Upper lobe of left lung (tissue), 6 donors: ENCODE measurements around the gene MMP1. TPM values are rescaled to one million over a fixed set of nuclear protein-coding genes. Genes with fewer than 3 reads are reported as not detected.
A peak's percentile ranks its signal among the peaks of the same experiment; 100 is the strongest.

ENCODE experiments used
- ATAC-seq, 2 donors: fragments of 200-7000 bp; cut with Tn5 transposase; one replicate each; pipeline ENCODE4 v1.9.1; 2022; ENCODE audit warnings: mild to moderate bottlenecking in 2 of 2, moderate library complexity in 2 of 2; ENCODE audit not compliant: low FRiP score in 2 of 2
- DNase-seq, 2 donors: peaks; one replicate each; pipeline ENCODE4 v3.0.0-alpha.2; 2019 to 2020
- H3K27ac ChIP-seq, 4 donors: fragments of 200-600 bp; sonication (generic); one replicate each; pipeline ENCODE4 v1.5.1; 2016 to 2019
- H3K27me3 ChIP-seq, 4 donors: fragments of 200-600 bp; sonication (generic); one replicate each; pipeline ENCODE4 v1.5.1; 2017 to 2019
- H3K36me3 ChIP-seq, 4 donors: fragments of 200-600 bp; sonication (generic); one replicate each; pipeline ENCODE4 v1.5.1; 2016 to 2019
- H3K4me1 ChIP-seq, 4 donors: fragments of 200-600 bp; sonication (generic); one replicate each; pipeline ENCODE4 v1.5.1; 2018 to 2019
- H3K4me3 ChIP-seq, 4 donors: fragments of 200-600 bp; sonication (generic); one replicate each; pipeline ENCODE4 v1.5.1; 2017 to 2019; ENCODE audit warnings: mild to moderate bottlenecking in 2 of 4, moderate library complexity in 1 of 4
- H3K9me3 ChIP-seq, 4 donors: fragments of 200-600 bp; sonication (generic); one replicate each; pipeline ENCODE4 v1.5.1; 2018 to 2019
- CTCF ChIP-seq, 6 experiments: fragments of 450-650 bp in 4 of 6; fragments of 200-600 bp in 2 of 6; sonication (generic) in 2 of 6; IDR thresholded peaks; one replicate each; pipeline ENCODE4 v1.5.1; 2016 to 2019; ENCODE audit warnings: antibody characterized with exemption in 6 of 6
- EP300 ChIP-seq, 4 donors: sonication (generic); formaldehyde crosslinking; IDR thresholded peaks; one replicate each; pipeline ENCODE4 v1.5.1; 2017; ENCODE audit warnings: antibody characterized with exemption in 4 of 4, control low read depth in 2 of 4
- POLR2A ChIP-seq, 4 donors: fragments of 450-650 bp; IDR thresholded peaks; one replicate each; pipeline ENCODE4 v1.5.1; 2016 to 2017; ENCODE audit warnings: antibody characterized with exemption in 4 of 4, mild to moderate bottlenecking in 2 of 4
- POLR2AphosphoS5 ChIP-seq, 2 donors: sonication (generic); formaldehyde crosslinking; IDR thresholded peaks; one replicate each; pipeline ENCODE4 v1.5.1; 2017; ENCODE audit warnings: antibody characterized with exemption in 2 of 2
- WGBS, 2 donors: methylation state at CpG; one replicate each; pipeline ENCODE4 v1.1.5; 2017 to 2018; 5-methylcytosine and 5-hydroxymethylcytosine counted together
- total RNA-seq, 6 donors: library from RNA; depleted of rRNA in 4 of 6; stranded (reverse); fragments of >200 nt in 4 of 6; gene quantifications; one replicate each; pipeline versions ENCODE4 v1.1.0 to v1.2.1, GENCODE V29; 2016 to 2021
- donor health status: DM: no; HTN: no; CAD: no; lungs with moderate emphysema.
- donor health status: DM: no; HTN: yes; CAD: no; lungs with severe emphysema.

MMP1 gene
- total RNA-seq, 6 donors from 2014 or later: 0.29 to 10.7 (median 1.1) TPM; not detected in 2

- 20 to 71% methylated on average over 1 to 6 of the region's 6 CpGs for WGBS, 2 donors
- no peaks in the 10 kb centered on the region for H3K9me3 ChIP-seq
- no peaks in the 10 kb centered on the region for H3K27me3 ChIP-seq
- H3K27ac ChIP-seq: no peak overlapping the region
- no peaks in the 10 kb centered on the region for H3K4me1 ChIP-seq
- no peak for DNase-seq
- peak in 1 of 2 donors; percentile 15 for ATAC-seq
- TF ChIP-seq EP300 (IDR thresholded peaks at IDR 0.05) (no peak), CTCF (IDR thresholded peaks at IDR 0.05) (no peak), POLR2A (IDR thresholded peaks at IDR 0.05) (no peak), POLR2AphosphoS5 (IDR thresholded peaks at IDR 0.05) (no peak)
- no peaks in the 10 kb centered on the region for H3K36me3 ChIP-seq
- no peak overlapping the region for H3K4me3 ChIP-seq
These were observed 21.5 kb upstream of the MMP1 start for GRCh38 chr11:102819491-102819890.

DNA sequence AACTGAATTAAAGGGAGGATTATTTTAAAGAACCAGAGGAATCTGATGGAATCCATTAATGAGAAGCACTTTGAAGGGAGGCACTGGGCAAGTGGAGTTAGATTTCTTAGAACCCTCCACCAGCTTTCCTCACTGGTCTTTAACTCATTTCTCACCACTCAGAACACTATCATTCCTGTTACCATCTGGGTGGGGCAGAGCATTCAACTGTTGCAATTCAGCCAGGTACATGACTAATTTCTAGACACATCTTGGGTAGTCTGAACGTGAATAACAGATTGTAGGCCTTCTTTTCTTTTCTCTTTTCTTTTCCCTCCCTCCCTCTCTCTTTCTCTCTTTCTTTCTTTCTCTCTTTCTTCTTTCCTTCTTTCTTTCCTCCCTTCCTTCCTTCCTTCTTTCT is 15.5 kb upstream of the MMP1 start:
- H3K27ac ChIP-seq: no peak overlapping the region
- WGBS, 2 donors: 83 to 95% methylated on average over 1 of the region's 1 CpG
- H3K36me3 ChIP-seq: no peaks in the 10 kb centered on the region
- no peaks in the 10 kb centered on the region for H3K27me3 ChIP-seq
- DNase-seq: no peak
- no peak for ATAC-seq
- TF ChIP-seq EP300 (IDR thresholded peaks at IDR 0.05) (no peak), POLR2AphosphoS5 (IDR thresholded peaks at IDR 0.05) (no peak)
- no peak overlapping the region for H3K4me3 ChIP-seq
- no peaks in the 10 kb centered on the region for H3K4me1 ChIP-seq
- H3K9me3 ChIP-seq: no peaks in the 10 kb centered on the region

DNA sequence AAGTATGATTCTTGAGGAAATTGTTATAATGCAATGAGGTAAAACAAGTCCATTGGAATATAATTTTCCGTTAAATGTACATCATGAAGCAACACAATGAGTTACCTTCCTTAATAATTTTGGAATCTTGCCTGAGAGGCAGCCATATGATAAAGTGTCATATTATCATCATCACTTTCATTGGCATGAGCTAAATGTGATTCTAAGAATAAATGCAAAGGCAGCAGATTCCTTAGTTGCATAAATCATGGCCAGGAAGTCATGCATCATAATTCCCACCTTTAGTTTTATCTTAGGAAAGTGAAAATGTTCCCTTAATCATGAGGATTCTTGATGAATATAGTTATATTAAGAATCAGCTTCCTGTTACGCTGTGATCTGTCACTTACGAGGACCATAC is 14.2 kb upstream of the MMP1 start:
- Histone ChIP-seq H3K4me3 (no peak overlapping the region), H3K27ac (no peak overlapping the region), H3K9me3 (no peaks in the 10 kb centered on the region), H3K27me3 (no peaks in the 10 kb centered on the region), H3K4me1 (no peaks in the 10 kb centered on the region), H3K36me3 (no peaks in the 10 kb centered on the region)
- DNase-seq (no peak), ATAC-seq (no peak)
- 78 to 90% methylated on average over 3 of the region's 3 CpGs for WGBS, 2 donors
- TF ChIP-seq POLR2A (IDR thresholded peaks at IDR 0.05) (no peak), CTCF (IDR thresholded peaks at IDR 0.05) (no peak), POLR2AphosphoS5 (IDR thresholded peaks at IDR 0.05) (no peak), EP300 (IDR thresholded peaks at IDR 0.05) (no peak)

DNA sequence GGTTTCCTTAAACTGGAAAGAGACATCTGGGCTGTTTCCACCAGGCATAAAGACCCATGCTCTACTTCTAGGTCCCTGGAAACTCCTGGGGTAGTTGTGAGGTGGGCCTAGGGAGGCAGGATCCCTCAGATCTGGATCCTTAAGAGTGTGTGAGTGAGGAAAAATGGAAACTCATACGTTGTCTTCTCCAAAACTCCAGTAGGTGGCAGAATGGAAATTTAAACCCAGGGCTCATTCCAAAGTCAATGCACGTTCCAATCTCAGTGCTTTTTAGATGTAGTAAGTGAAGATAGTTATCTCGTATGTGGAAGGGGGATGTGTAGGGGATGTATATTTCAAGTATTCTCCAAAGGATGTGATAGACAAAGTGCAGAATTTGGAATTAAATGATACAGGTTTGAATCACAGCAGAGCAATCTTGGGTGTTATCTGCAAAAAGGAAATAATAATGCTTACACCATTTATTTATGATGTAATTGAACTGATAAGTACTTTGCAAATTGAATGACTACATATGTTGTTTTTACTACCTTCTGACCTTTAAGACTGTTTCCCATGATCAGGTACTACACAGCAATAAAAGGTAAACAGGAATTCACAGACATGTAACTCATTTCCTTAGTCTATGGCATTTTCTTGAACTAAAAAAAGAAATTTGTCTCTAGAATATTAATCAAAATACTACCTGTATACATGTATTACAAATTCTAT is 13.1 kb upstream of the MMP1 start:
- H3K36me3 ChIP-seq: no peaks in the 10 kb centered on the region
- no peaks in the 10 kb centered on the region for H3K9me3 ChIP-seq
- 7 to 8% methylated on average over 3 of the region's 3 CpGs for WGBS, 2 donors
- H3K4me1 ChIP-seq: no peaks in the 10 kb centered on the region
- DNase-seq (no peak), ATAC-seq (peak in 1 of 2 donors; percentile 19)
- no peak overlapping the region for H3K4me3 ChIP-seq
- TF ChIP-seq POLR2A (IDR thresholded peaks at IDR 0.05) (no peak), POLR2AphosphoS5 (IDR thresholded peaks at IDR 0.05) (no peak), EP300 (IDR thresholded peaks at IDR 0.05) (no peak), CTCF (IDR thresholded peaks at IDR 0.05) (peak in 4 of 6 experiments; percentile 17 to 48 (median 24))
- no peak overlapping the region for H3K27ac ChIP-seq
- no peaks in the 10 kb centered on the region for H3K27me3 ChIP-seq

- no peak for ATAC-seq
- Histone ChIP-seq H3K36me3 (no peaks in the 10 kb centered on the region), H3K4me3 (no peak overlapping the region), H3K27me3 (no peaks in the 10 kb centered on the region), H3K4me1 (no peaks in the 10 kb centered on the region), H3K27ac (no peak overlapping the region), H3K9me3 (no peaks in the 10 kb centered on the region)
- 84 to 90% methylated on average over 2 of the region's 2 CpGs for WGBS, 2 donors
- DNase-seq: no peak
- TF ChIP-seq CTCF (IDR thresholded peaks at IDR 0.05): no peak
- TF ChIP-seq EP300 (IDR thresholded peaks at IDR 0.05): no peak
- TF ChIP-seq POLR2AphosphoS5 (IDR thresholded peaks at IDR 0.05): no peak
- TF ChIP-seq POLR2A (IDR thresholded peaks at IDR 0.05): no peak
These were observed 12.0 kb upstream of the MMP1 start for GRCh38 chr11:102809971-102810370.
